Measurements from ENCODE around the gene RPH3AL. TPM values are rescaled to one million over a fixed set of nuclear protein-coding genes. Genes with fewer than 3 reads are reported as not detected.
"Not testable (repeated sequence)": the region's sequence is repeated elsewhere in the genome, so short reads cannot be mapped to it uniquely, and the experiment has no call there.

RPH3AL gene
- total and polyA plus RNA-seq, 12 donors: 3.6 to 11.1 (median 6.0) TPM

DNA sequence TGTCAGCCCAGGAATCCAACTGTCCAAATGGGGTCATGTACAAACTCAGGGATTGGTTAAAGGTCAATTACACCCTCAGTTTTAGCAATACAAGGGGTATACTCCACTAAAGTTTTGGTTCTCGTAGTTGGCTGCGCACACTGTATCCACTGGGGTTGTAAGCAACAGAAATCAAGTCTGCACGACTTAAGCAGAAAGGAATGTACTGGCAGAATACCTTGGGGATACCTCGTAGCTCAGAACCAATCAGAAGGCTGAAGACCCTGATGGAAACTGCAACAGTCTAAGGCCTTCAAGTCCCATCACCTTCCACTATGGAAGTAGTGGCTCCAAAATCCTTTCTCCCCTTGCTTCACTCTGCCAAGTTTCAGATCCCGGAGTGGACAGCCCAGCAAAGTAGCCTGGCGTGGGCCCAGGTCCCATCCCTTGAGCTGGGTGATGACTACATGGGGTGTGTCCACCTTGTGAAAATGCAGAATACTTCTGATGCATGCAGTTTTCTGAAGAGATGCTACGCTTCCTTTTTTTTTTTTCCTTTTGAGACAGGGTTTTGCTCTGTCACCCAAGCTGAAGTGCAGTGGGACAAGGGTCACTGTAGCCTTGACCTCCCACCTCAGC is 21.1 kb upstream of the RPH3AL start:
- DNase-seq (no peak), ATAC-seq (peak in 2 of 8 donors; percentile 18 to 67)
- H3K36me3 ChIP-seq: no peaks in the 10 kb centered on the region
- peaks cover 0 to 7% (median 0%) of the 10 kb centered on the region in 11 donors for H3K9me3 ChIP-seq
- WGBS, 2 donors: 74 to 76% methylated on average over 7 of the region's 7 CpGs
- H3K27me3 ChIP-seq: peaks cover 0 to 5% (median 0%) of the 10 kb centered on the region in 7 donors
- H3K4me1 ChIP-seq: peaks cover 0 to 10% (median 0%) of the 10 kb centered on the region in 9 donors
- no peak overlapping the region for H3K4me3 ChIP-seq
- TF ChIP-seq, protein P1, sequence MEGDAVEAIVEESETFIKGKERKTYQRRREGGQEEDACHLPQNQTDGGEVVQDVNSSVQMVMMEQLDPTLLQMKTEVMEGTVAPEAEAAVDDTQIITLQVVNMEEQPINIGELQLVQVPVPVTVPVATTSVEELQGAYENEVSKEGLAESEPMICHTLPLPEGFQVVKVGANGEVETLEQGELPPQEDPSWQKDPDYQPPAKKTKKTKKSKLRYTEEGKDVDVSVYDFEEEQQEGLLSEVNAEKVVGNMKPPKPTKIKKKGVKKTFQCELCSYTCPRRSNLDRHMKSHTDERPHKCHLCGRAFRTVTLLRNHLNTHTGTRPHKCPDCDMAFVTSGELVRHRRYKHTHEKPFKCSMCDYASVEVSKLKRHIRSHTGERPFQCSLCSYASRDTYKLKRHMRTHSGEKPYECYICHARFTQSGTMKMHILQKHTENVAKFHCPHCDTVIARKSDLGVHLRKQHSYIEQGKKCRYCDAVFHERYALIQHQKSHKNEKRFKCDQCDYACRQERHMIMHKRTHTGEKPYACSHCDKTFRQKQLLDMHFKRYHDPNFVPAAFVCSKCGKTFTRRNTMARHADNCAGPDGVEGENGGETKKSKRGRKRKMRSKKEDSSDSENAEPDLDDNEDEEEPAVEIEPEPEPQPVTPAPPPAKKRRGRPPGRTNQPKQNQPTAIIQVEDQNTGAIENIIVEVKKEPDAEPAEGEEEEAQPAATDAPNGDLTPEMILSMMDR (IDR thresholded peaks at IDR 0.05): no peak
- H3K27ac ChIP-seq: no peak overlapping the region
- intact Hi-C loops (cut with DNase I): no loop called here

DNA sequence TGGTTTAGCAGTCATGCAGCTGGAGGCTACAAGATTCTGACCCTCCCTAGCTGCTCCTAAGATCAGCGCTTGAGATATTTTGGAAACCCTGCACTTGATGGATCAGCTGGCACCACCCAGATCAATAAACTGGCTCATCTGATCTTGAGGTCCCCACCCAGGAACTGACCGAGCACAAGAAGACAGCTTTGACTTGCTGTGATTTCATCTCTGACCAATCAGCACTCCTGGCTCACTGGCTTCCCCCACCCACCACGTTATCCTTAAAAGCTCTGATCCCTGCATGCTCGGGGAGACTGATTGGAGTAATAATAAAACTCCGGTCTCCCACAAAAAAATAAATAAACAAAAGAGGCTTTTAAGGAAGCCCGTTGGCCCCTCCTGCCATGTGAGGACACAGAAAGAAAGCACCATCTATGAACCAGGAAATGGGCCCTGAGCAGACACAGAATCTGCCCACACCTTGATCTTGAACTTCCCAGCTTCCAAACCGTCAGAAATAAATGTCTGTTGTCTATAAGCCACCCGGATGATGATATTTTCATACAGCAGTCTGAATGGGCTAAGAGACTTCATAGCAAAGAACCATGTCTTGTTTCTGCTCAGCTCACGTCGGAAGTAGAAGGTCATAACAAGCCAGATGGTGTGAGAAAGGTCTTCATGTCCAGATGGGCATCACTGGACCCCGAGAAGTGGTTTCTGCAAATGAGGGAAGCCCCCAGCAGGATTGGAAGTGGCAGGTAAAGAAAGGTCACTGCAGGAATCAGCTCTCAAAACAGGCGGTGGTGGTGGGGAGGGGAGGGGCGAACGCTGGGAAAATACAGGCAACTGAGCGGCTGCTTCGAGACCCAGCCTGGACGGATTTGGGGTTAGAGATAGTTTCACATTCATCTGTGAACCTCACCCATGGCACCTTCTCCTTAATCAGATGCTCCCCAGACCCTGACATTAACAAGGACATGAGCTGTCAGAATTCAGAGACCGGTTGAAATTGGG is 19.8 kb upstream of the RPH3AL start:
- no peak for DNase-seq
- whole genome bisulfite sequencing, 2 donors: 70 to 71% methylated on average over 18 of the region's 18 CpGs
- H3K27ac ChIP-seq: no peak overlapping the region

DNA sequence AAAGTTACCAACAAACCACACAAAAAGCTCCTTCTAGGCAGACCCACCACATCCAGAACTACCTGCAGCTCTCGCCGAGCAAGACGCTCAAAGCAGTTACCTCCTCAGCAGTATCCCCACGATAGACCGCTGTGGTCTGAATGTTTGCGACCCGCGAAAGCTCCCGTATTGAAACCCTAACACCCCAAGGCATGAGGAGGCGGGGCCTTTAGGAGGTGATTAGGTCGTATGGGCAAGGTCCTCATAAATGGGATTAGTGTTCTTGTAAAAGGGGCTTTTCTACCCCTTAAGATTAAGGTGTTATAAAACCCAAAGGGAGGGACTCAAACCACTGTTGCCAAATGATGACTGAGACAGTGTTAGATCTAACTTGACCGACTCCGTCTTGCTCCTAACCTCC is 19.0 kb upstream of the RPH3AL start:
- DNase-seq (no peak), ATAC-seq (no peak)
- Histone ChIP-seq H3K4me1 (no peaks in the 10 kb centered on the region), H3K9me3 (peaks cover 0 to 19% (median 6%) of the 10 kb centered on the region in 11 donors), H3K27ac (no peak overlapping the region), H3K36me3 (no peaks in the 10 kb centered on the region), H3K27me3 (peaks cover 0 to 5% (median 0%) of the 10 kb centered on the region in 7 donors), H3K4me3 (no peak overlapping the region)
- intact Hi-C loops (cut with DNase I): no loop called here
- 89 to 94% methylated on average over 13 of the region's 13 CpGs for whole genome bisulfite sequencing, 2 donors
- TF ChIP-seq, protein P1 (IDR thresholded peaks at IDR 0.05): no peak

More for the DNA sequence above, 19.8 kb upstream of the RPH3AL start:
- Histone ChIP-seq H3K4me1 (peaks cover 0 to 3% (median 0%) of the 10 kb centered on the region in 9 donors), H3K36me3 (no peaks in the 10 kb centered on the region), H3K9me3 (peaks cover 0 to 19% (median 6%) of the 10 kb centered on the region in 11 donors), H3K4me3 (no peak overlapping the region), H3K27me3 (peaks cover 0 to 5% (median 0%) of the 10 kb centered on the region in 7 donors)
- TF ChIP-seq, protein P1 (IDR thresholded peaks at IDR 0.05): no peak
- intact Hi-C loops (cut with DNase I): no loop called here
- no peak for ATAC-seq

DNA sequence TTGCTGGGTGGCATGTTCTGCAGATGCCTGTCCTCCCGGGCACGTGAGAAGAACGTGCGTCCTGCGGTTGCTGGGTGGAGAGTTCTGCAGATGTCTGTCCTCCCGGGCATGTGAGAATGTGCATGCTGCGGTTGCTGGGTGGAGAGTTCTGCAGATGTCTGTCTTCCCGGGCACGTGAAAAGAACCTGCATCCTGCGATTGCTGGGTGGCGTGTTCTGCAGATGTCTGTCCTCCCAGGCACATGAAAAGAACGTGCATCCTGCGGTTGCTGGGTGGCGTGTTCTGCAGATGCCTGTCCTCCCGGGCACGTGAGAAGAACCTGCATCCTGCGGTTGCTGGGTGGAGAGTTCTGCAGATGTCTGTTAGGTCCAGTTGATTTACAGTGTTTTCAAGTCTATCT is 15.0 kb upstream of the RPH3AL start:
- DNase-seq; intact Hi-C loops (cut with DNase I); H3K4me1 ChIP-seq; H3K36me3 ChIP-seq; H3K27me3 ChIP-seq; H3K4me3 ChIP-seq; H3K27ac ChIP-seq; ATAC-seq: not testable (repeated sequence)
- peaks cover 0 to 14% (median 6%) of the 10 kb centered on the region in 11 donors for H3K9me3 ChIP-seq
- WGBS, 2 donors: 97 to 98% methylated on average over 17 of the region's 17 CpGs

DNA sequence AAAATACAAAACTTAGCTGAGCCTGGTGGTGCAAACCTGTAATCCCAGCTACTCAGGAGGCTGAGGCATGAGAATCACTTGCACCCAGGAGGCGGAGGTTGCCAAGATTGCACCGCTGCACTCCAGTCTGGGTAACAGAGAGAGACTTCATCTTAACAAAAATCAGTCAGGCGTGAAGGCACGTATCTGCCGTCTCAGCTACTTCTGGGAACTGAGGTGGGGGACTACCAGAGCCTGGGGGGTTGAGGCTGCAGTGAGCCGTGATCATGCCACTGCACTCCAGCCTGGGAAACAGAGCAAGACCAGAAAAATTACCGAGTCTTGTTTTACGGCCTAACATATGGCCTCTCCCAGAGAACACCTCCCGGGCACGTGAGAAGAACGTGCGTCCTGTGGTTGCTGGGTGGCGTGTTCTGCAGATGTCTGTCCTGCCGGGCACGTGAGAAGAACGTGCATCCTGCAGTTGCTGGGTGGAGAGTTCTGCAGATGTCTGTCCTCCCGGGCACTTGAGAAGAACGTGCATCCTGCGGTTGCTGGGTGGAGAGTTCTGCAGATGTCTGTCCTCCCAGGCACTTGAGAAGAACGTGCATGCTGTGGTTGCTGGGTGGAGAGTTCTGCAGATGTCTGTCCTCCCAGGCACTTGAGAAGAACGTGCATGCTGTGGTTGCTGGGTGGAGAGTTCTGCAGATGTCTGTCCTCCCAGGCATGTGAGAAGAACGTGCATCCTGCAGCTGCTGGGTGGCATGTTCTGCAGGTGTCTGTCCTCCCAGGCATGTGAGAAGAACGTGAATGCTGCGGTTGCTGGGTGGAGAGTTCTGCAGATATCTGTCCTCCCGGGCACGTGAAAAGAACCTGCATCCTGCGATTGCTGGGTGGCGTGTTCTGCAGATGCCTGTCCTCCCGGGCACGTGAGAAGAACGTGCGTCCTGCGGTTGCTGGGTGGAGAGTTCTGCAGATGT is 14.3 kb upstream of the RPH3AL start:
- intact Hi-C loops (cut with DNase I); ATAC-seq; H3K27me3 ChIP-seq; DNase-seq; H3K36me3 ChIP-seq; H3K27ac ChIP-seq; H3K4me3 ChIP-seq; H3K4me1 ChIP-seq: not testable (repeated sequence)
- 86 to 91% methylated on average over 33 of the region's 33 CpGs for WGBS, 2 donors
- H3K9me3 ChIP-seq: peaks cover 0 to 14% (median 6%) of the 10 kb centered on the region in 11 donors

Measured in heart right ventricle (tissue), 16 donors.